ENCODE results near the gene CORO7. TPM values are rescaled to one million over a fixed set of nuclear protein-coding genes. Genes with fewer than 3 reads are reported as not detected.

Gene CORO7
- total RNA-seq (2014; rRNA removed; shearing (Covaris generic)): 12.3 and 13.1 TPM in 2 replicates
- 74.9 and 106 TPM in 2 replicates for polyA plus RNA-seq (2014; cell fraction: nucleus; rRNA removed)

- peak; percentile 88 for DNase-seq (ENCODE audit: extremely low read depth, low read depth)
Observed at GRCh38 chr16:4416200-4417032, at the start of gene CORO7. Gene CORO7 (minus strand): TSS chr16:4416596. CDS start chr16:4416518, 78 bp downstream.

- no peak for DNase-seq (ENCODE audit: extremely low read depth, low read depth)
Observed at GRCh38 chr16:4463522-4464163, 47.2 kb upstream of the CORO7 start.

- DNase-seq (ENCODE audit: extremely low read depth, low read depth): no peak
Observed at GRCh38 chr16:4461250-4462085, 45.1 kb upstream of the CORO7 start.

- DNase-seq (ENCODE audit: extremely low read depth, low read depth): no peak
Observed at GRCh38 chr16:4460936-4461249, 44.5 kb upstream of the CORO7 start.

GRCh38 chr16:4455951-4456350 lies 39.6 kb upstream of the CORO7 start:
- DNase-seq (ENCODE audit: extremely low read depth, low read depth): no peak

- DNase-seq (ENCODE audit: extremely low read depth, low read depth): no peak
Observed at GRCh38 chr16:4455081-4455480, 38.7 kb upstream of the CORO7 start.

- DNase-seq (ENCODE audit: extremely low read depth, low read depth): no peak
Observed at GRCh38 chr16:4454623-4455022, 38.2 kb upstream of the CORO7 start.

- no peak for DNase-seq (ENCODE audit: extremely low read depth, low read depth)
Observed at GRCh38 chr16:4452674-4453073, 36.3 kb upstream of the CORO7 start.

GRCh38 chr16:4450931-4451519 lies 34.6 kb upstream of the CORO7 start:
- peak; percentile 79 for DNase-seq (ENCODE audit: extremely low read depth, low read depth)

GRCh38 chr16:4450430-4450829 lies 34.0 kb upstream of the CORO7 start:
- no peak for DNase-seq (ENCODE audit: extremely low read depth, low read depth)

- DNase-seq (ENCODE audit: extremely low read depth, low read depth): no peak
Observed at GRCh38 chr16:4443986-4444385, 27.6 kb upstream of the CORO7 start.

- DNase-seq (ENCODE audit: extremely low read depth, low read depth): no peak
Observed at GRCh38 chr16:4443271-4443670, 26.9 kb upstream of the CORO7 start.

- DNase-seq (ENCODE audit: extremely low read depth, low read depth): no peak
Observed at GRCh38 chr16:4442371-4442770, 26.0 kb upstream of the CORO7 start.

GRCh38 chr16:4437366-4437765 lies 21.0 kb upstream of the CORO7 start:
- DNase-seq (ENCODE audit: extremely low read depth, low read depth): no peak

- no peak for DNase-seq (ENCODE audit: extremely low read depth, low read depth)
Observed at GRCh38 chr16:4435337-4436067, 19.1 kb upstream of the CORO7 start.

- DNase-seq (ENCODE audit: extremely low read depth, low read depth): no peak
Observed at GRCh38 chr16:4433914-4434787, 17.8 kb upstream of the CORO7 start.

- DNase-seq (ENCODE audit: extremely low read depth, low read depth): no peak
Observed at GRCh38 chr16:4433228-4433627, 16.8 kb upstream of the CORO7 start.

- no peak for DNase-seq (ENCODE audit: extremely low read depth, low read depth)
Observed at GRCh38 chr16:4431023-4431422, 14.6 kb upstream of the CORO7 start.

- DNase-seq (ENCODE audit: extremely low read depth, low read depth): no peak
Observed at GRCh38 chr16:4428500-4428899, 12.1 kb upstream of the CORO7 start.
